HG03460 (cell line): Measurements from ENCODE around the gene JAG1.

Source experiments
- ATAC-seq: cut with Tn5 transposase; IDR thresholded peaks from one replicate; pipeline ENCODE4 v1.9.1; 2021; ENCODE audit not compliant: unreplicated experiment

JAG1 gene

DNA sequence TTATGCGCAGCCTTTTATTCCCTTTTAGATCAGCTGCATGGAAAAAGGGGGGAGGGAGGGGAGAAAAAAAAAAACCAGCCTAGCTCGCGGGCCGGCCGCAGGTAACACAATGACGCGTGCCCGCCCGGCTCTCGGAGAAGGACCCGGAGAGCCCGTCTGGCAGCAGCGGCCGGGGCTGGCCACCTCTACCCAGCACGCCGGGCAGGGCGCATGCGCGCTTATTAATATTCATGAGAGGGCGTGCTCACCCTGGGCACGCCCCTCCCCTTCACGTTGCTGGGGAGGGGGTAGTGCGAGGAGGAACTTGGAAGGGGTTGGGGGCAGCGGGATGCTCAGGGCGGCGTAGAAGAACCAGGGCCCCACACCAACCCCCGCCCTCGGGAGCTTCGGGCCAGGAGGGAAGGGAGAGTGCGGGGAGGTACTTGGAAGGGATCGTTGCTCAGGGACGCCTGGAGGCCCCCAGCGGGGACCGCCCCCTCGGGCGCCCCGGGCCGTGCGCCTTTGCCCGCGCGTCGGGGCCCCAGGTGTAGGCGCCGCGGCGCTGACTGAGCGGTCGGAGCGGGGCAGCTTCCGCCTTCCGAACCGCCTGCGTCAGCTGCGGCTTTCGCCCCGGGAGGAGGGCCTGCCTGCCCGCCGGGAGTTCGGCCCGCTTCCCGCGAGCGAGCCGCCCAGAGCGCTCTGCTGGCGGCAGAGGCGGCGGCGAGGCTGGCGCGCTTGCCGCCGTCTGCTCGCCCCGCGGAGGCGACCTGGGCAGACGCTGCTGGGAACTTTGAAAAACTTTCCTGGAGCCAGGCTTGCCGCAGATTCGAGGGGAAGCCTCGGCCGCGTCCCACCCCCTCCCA, at the start of gene JAG1:
TSS of gene JAG1 (minus strand) at position 158 of the 842 bp plus-strand sequence. CDS start 469 bp downstream, outside the sequence.
- peak; percentile 52 for ATAC-seq

DNA sequence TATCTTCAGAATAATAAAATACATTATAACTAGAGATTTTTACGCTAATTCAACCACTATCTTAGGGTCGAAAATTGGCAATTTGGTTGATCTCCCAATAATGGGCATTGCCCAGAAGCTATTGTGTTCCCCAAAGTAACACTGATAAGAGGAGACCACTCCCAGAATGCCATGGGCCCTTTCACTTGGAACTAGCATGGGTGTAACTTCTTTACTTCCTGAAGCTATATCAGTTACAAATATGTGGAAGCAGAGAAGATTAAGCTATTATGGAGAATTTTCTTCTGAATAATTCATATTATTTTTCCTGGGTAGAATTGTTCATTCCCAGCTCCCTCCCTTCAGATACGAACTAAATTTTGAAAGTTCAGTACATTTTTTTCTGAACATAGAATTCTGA, 48.2 kb upstream of the JAG1 start:
- no peak for ATAC-seq

DNA sequence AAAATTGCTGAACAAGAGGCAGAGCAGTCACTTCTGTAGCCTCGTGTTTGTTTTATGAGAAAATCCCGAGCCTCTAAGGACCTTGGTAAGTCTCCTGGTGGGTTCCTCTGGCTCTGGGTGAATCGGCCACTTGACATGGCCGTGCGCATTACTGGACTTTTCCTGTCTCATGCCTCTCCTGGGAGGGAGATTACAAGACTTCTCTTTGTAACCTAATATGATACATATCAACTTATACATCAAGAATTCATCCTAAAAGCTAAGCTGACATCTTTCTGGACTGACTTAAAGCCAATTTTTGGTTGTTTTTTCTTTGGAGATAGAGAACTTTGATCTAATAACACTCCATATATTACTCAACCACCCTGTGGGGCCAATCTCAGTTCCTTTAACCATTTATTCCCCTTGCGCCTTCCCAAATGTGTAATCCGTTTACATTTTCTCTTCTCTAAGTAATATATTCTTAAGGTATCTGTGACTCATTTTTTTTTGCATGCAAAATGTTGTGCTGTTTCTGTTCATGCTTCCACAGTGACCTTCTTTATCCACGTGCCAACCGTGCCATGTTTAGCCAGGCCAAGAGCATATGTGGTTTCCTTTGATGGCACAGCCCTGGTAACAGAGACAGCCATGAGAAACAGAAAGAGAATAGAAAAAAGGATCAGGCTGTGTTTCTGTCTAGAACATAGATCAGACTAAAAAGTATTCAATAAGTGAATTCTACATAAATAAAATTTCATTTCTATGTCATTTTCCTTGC, 47.5 kb upstream of the JAG1 start:
- ATAC-seq = no peak

DNA sequence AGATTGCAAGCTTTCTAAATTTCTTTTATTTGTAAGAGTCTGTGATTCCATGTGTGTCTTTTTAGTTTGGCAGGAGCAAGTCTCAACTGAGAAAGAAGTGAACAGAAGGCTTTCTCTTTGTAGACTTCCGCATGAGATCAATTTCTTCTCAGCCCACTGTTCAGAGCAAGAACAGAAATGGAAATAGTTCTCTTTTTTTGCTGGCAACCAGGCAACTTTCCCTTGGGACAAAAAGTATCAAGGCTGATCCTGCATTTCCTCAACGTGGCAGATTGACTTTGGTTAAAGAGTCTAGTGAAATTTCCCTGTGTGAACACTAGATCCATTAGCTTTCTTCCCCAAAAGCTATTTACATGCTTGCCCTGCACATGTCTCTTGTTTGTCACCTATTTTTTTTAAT, 46.8 kb upstream of the JAG1 start:
- ATAC-seq = no peak

DNA sequence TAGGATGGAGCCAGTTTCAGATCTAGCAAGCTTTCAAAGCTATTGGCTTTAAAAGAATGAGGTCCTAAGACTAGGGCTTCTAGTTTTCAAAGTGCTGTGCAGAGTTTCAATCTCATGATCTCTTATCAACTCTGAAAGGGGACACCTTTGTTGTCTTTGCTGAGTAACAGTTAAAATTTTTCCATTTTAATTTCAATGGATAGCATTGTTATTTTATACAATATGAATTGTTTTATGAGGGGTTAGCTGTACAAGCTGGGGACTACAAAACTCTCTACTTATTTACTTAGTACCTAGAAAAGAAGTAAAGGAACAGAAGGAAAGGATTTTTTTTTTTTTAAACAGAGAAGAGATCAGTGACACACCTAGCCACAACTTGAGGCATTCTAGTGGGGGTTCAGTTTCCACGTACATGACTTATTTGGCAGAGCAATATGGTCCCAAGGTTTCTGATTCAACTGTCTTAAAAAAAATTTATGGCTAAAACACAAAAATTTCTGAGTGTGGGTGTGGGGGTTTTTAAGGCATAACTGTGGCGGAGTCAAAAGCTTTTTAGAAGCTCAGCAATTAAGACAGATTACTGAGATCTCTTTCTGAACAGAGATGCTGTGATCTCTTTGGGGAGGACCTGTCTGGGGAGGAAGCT, 46.1 kb upstream of the JAG1 start:
- no peak for ATAC-seq

DNA sequence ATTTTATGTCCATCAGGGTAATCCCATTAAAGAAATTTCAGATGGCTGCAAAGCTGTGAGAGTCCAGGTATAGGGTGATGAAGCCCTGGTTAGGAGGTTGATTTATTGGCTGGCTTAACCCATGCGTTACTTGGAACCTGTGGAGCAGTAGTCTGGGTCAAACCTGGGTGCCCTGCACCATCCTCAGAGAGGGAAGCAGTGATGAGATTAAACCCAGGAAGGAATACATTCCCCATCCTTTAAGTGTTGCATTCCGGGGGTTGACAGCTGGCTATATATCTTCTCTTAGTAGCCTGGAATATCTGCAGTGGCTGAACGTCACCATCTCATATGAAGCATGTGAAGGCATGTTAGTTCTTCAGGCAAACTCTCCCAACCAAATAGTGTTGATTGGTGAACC, 44.9 kb upstream of the JAG1 start:
- no peak for ATAC-seq

DNA sequence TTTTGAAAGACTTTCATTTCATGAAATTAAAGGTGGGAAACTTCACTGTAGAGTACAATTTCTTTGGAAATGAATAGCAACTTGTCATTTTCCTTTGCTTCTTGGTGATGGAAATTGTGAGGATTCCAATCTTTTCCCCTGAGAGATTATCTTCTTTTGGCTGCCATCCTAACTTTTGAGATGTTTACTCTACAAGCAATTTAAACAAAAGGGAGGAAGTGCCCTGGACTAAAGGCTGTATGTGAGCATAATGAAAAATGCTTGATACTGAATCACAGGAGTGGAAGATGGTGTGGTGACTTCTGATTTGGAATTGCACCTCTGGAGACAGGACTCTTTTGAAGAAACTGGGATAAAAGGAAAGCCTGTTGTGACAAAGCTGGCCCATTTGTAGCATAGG, 43.1 kb upstream of the JAG1 start:
- no peak for ATAC-seq

DNA sequence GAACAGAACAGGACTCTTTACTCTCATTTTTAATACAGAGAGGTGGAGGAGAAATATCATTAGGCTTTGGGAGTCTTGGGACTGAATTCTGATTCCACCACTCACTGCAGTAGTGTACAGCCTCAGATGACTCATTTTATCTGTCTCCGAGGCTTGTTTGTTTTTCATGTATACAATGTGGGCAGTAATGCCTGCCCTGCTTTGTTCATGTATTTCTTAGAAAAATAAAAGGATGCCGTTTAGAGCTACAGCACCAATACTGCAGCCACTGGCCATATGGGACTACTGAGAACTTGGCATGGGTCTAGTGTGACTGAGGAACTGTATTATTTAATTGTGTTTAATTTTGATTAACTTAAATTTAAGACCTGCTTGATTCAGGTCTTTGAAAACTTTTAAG, 41.2 kb upstream of the JAG1 start:
- ATAC-seq = no peak

DNA sequence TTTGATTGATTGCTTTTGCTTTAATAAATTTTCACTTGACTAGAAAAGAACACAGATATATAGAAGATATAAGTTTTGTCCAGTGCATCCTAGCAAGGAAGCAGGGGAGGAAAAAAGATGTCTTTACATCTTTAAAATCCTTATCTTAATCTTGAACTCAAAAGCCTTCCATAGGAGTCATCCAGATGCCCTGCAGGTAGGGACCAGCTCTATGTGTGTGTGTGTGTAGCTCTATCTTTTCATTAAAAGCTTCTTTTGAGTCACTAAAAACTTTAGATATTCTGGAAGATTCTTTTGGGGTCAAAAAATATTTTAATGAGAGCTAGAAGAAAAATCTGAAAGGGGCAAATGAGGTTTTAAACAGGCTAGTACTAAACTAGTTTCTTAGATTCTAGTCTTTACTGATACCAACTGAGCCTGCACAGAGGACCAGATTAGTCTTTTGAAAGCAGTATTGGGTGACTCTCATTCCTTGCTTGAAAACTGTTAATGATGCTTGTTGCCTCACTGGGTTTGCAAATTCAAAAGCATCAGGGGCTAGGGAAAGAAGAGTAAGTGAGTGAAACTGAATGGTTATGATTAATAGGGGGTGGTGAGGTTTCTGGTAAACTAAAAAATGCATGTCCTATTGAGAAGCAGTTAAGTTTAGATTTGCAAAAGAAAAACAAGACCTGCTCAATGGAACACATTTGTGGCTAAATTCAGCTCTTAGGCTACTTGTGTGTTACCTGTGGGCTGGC, 40.6 kb upstream of the JAG1 start:
- no peak for ATAC-seq

DNA sequence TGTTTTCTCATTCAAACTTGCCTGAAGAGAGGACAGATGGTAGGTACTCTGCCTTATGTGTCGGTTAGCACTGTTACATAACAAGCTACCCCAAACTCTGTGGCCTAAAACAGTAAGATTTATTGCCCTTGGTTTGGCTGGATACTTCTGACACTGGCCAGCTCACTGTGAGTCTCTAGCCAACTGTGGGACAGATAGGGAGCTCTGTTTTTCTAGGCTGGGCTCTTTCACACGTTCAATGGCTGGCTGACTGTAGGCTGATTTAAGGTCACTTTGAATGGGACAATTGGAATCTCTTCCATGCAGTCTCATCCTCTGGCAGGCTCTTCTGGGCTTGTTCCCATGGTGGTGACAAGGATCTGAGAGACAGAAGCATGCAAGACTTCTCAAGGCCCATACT, 39.4 kb upstream of the JAG1 start:
- ATAC-seq = no peak

DNA sequence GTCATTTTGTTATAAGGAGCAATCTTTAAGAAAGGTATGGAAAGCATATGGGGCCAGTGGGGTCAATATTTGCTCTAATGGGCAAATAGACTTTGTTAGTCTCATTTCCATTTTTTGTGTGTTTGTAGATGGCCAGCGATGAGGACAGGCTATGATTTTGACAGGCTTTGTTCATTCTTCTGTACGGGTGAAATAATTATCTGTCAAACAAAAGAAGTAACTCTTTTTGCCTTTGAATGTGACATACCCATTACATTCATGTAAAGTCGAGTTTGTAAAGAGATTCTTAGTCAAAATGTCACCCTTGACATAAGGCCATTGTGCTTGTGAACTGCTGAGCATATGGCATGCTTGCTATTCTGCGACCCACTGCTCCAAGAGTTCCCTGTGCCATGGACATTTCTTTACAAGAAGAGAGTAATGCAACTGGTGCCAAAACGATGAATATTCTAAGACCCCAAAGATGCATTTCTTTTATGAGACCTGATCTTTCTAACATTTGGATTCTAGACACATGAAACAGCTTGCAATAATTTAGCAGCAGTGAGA, 38.2 kb upstream of the JAG1 start:
- no peak for ATAC-seq

DNA sequence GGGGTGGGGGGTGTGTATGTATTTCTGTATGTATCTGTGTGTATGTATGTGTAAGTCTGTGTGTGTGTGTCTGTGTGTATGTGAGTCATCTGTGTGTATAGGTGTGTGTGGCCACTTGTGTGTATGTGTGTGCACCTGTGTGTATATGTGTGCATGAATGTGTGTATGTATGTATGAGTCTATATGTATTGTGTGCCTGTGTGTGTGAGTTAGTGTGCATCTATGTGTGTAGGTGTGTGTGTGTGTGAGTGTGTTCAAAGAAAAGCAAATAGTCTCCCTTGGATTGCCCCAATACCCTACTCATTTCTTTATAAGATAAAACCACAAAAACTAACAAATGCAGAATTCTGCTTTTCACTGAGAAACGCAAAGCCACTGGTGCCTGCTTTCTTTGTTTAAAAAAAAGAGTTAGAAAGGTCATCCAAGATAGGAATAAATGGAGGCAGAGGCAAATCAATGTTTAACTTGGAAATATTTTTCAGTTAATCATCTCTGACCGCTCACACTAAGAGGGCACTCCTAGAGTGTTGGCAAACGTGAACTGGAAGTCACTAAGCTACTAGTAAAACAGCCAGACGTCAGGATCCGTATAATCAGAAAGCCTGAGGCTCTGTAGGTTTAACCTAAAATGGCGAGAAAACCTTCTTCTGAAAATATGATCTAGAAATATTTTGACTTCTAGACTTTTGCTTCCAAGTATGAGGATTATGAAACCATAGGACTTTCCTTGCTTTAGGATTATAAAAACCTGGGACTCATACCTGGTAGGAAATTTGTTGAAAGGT, 37.4 kb upstream of the JAG1 start:
- ATAC-seq = no peak

DNA sequence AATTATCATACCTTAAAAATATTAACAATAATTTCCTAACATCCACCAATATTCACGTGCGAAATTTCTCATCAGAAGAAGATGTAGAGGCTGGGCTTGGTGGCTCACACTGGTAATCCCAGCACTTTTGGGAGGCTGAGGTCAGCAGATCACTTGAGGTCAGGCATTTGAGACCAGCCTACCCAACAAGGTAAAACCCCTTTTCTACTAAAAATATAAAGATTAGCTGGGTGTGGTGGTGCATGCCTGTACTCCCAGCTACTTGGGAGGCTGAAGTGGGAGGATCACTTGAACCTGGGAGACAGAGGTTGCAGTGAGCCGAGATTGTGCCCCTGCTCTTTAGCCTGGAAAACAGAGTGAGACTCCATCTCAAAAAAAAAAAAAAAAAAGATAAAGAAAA, 36.1 kb upstream of the JAG1 start:
- ATAC-seq = no peak

DNA sequence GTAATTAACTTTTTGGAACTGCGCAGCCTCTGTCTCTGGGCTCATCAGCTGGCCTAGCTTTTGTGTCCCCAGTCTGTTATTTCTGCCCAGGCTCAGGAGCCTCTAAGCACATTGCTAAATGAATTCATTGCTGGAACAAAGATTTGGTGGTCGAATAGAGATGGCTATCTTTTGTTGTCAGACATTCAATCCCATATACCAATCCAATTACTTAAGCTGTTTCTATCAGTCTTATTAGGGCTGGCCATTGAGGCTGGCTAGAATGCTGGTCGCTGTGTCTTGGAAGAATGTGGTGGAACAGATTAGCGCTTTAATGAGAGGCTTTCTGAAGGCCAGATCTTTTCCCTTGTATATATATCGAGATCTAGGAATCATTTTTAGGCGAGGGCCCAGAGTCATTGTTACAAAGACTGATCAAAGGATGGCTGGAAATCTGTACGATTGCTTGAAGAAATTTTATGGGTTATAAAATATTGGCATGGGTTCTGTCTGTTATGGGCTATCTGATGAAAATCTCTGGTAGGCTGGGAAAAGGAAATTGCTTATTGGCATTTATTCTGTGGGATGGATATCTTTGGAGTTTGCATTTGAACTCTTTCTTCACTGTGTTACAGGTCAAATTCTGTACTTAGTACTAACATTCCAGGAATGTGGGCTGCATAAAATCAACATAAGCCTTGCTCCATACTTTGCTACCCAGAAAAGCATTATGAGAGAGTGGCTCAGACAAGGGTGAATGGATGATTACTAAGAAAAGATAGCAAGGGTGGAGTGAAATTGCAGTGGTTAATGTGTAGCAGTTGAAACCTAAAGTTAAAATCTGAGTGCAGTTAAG, 34.8 kb upstream of the JAG1 start:
- ATAC-seq = no peak

DNA sequence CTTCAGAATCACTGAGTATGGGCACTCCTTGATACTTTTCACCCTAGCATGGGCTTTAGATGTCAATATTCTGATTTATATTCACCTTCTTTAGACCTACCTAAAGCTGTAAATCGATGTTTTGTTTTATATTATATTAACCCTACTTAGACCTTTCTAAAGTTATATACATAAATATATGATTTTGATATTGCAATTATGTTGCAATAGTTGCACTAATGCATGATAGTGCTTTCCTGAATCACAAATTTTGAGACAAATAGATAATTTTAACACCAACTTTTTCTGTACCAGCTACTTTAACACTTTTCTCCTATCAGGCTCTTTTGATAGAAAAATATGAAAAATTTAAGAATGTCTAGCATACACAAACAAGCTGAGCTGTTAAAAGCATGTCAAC, 34.0 kb upstream of the JAG1 start:
- ATAC-seq = no peak

DNA sequence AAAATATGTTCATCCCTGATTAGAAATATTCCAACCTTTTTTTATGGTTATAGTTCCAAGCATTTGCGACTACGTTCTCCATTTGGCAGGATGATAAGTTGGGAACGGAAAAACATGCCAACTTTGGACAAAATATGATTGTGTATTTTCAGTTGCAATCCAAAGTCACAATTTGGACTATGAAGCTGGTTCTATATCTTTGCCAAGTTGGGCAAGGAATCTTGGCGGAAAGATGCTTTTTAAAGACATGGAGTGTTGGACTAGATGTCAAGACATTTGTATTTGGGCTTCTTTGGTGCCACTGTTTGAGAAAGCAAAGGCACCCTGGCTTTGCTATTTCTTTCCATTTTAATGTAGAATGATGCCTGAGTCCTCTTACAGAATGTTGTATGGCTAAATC, 33.3 kb upstream of the JAG1 start:
- ATAC-seq = no peak

DNA sequence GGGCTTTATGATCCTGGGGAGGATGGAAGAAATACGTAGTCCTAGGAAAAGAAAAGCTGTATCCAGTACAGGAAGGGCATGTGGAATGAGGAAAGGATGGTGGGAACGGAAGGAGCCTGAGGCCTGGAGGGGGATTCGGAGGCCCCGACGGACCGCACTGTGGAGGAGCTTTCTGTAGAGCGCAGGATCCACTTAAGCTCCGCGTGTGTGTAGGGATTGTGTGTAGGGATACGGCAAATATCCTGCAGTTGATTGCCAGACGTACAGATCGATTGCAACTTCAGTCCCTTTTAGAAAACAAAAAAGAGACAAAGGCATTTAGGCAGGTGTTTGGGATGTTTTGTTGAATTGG, 32.6 kb upstream of the JAG1 start:
- no peak for ATAC-seq

DNA sequence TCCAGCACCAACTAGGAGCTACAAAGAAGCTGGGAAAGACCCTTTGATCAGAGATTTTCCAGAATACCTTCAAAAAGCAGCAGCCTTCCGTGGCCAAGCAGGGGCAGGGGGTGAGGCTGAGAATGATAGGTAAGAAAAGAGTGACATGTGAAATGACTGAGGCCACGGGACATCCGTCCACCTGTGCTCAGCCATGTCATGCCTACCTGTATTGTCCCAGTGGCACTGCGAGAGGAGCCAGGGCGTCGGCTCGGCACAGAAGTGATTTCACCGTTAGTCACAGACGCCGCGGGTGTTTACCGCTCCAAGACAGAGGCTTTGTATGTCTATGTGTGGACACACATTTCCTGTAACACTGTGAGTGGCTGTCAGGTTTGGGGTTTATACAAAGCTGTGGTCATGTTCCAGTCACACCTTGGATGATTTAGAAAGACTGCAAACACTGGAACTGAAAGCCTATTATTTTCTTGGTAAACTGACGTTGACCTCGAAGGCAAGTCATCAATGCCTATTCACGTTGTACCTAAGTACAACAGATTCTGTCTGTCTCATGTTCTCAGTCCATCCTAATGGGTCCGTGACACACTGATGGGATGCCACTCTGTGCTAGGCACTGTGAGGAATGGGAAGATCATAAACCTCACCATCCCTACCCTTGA, 32.1 kb upstream of the JAG1 start:
- ATAC-seq = no peak

DNA sequence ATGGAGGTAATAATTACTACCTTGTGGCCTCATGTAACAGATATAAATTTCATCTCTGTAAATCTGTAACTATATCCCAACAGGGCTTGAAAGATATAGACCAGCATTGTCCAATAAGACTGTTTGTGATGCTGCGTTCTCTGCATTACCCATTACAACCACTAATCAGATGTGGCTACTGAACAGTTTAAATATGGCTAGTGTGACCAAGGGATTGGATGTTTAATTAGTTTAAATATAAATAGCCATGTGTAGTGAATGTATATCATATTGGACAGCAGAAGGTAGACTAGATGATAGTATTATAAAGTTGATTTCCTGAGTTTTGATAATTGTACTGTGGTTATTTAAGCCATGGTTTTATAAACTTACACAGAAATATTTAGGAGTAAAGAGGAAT, 27.8 kb upstream of the JAG1 start:
- no peak for ATAC-seq
